ENCODE measurements around the gene CAMK1D.

- TF ChIP-seq CTCF (conservative IDR thresholded peaks at IDR 0.05; ENCODE audit: low read depth in 2 of 2) (no peak), STAT1 (IDR thresholded peaks at IDR 0.05; ENCODE audit: unreplicated experiment) (no peak), EZH2 (IDR thresholded peaks at IDR 0.05; ENCODE audit: low read depth, unreplicated experiment) (no peak), EZH2phosphoT487 (IDR thresholded peaks at IDR 0.05; ENCODE audit: unreplicated experiment) (no peak), REST (IDR thresholded peaks at IDR 0.05; ENCODE audit: unreplicated experiment) (no peak), POLR2AphosphoS5 (IDR thresholded peaks at IDR 0.05; ENCODE audit: low read depth) (no peak), NANOG (IDR thresholded peaks at IDR 0.05; ENCODE audit: borderline replicate concordance) (no peak), CREB1 (CRISPR knock-in tag; IDR thresholded peaks at IDR 0.05; ENCODE audit: low read depth) (no peak), ETS1 (IDR thresholded peaks at IDR 0.05) (no peak), ZNF114 (CRISPR knock-in tag; IDR thresholded peaks at IDR 0.05) (no peak)
Observed at GRCh38 chr10:12828736-12829135, 479.4 kb downstream of the CAMK1D start.
